Liver (tissue), 9 donors: Measurements from ENCODE around the gene MYOD1. TPM values are rescaled to one million over a fixed set of nuclear protein-coding genes. Genes with fewer than 3 reads are reported as not detected.

Experiments
- DNase-seq: peaks from one replicate; pipeline ENCODE4 v3.0.0-alpha.2; 2017; ENCODE audit warnings: low spot score
- H3K27ac ChIP-seq, 2 donors: one replicate each; pipeline ENCODE4 v1.7.0; 2013; ENCODE audit warnings: inconsistent platforms in 2 of 2, low read length in 2 of 2, control low read depth in 1 of 2, low read depth in 1 of 2, mild to moderate bottlenecking in 1 of 2
- H3K27me3 ChIP-seq, 4 donors: one replicate each; pipeline versions ENCODE4 v1.6.1 to v1.7.0; 2013; ENCODE audit warnings: low read length in 3 of 4, inconsistent platforms in 1 of 4, mild to moderate bottlenecking in 1 of 4, moderate library complexity in 1 of 4; ENCODE audit not compliant: control insufficient read depth in 4 of 4, insufficient read depth in 4 of 4
- H3K36me3 ChIP-seq, 4 donors: one replicate each; pipeline versions ENCODE4 v1.6.1 to v1.7.0; 2013; ENCODE audit warnings: low read length in 3 of 4, mild to moderate bottlenecking in 3 of 4, low read depth in 1 of 4, moderate library complexity in 1 of 4; ENCODE audit not compliant: control insufficient read depth in 4 of 4, insufficient read depth in 3 of 4
- H3K4me1 ChIP-seq, 4 donors: one replicate each; pipeline versions ENCODE4 v1.6.1 to v1.7.0; 2013; ENCODE audit warnings: low read length in 3 of 4, mild to moderate bottlenecking in 3 of 4, moderate library complexity in 1 of 4; ENCODE audit not compliant: control insufficient read depth in 4 of 4, insufficient read depth in 4 of 4
- H3K4me3 ChIP-seq, 3 donors: one replicate each; pipeline versions ENCODE4 v1.6.1 to v1.7.0; 2013; ENCODE audit warnings: low read length in 3 of 3, control low read depth in 1 of 3, low read depth in 1 of 3, mild to moderate bottlenecking in 1 of 3
- H3K9ac ChIP-seq, 2 donors: one replicate each; pipeline ENCODE4 v1.7.0; 2013; ENCODE audit warnings: low read length in 2 of 2, mild to moderate bottlenecking in 2 of 2, moderate library complexity in 2 of 2, control low read depth in 1 of 2, low read depth in 1 of 2
- H3K9me3 ChIP-seq, 4 donors: one replicate each; pipeline versions ENCODE4 v1.6.1 to v1.7.0; 2013; ENCODE audit warnings: low read length in 3 of 4; ENCODE audit not compliant: control insufficient read depth in 4 of 4
- CTCF ChIP-seq: fragments of 150-350 bp; IDR thresholded peaks from 2 replicates; pipeline ENCODE4 v1.5.1; 2017; ENCODE audit warnings: improper control_type of control experiment, low read depth, low read length; ENCODE audit not compliant: missing input control
- EGR1 ChIP-seq, 2 donors: IDR thresholded peaks; 2 replicates each; pipeline ENCODE4 v1.6.1; 2016 to 2018; ENCODE audit warnings: antibody characterized with exemption in 2 of 2, low read depth in 2 of 2
- FOXA1 ChIP-seq: IDR thresholded peaks from 2 replicates; pipeline ENCODE4 v1.6.1; 2016; ENCODE audit warnings: antibody characterized with exemption
- FOXA2 ChIP-seq: IDR thresholded peaks from 2 replicates; pipeline ENCODE4 v1.6.1; 2016; ENCODE audit warnings: antibody characterized with exemption
- GABPA ChIP-seq, 2 donors: IDR thresholded peaks in 1 of 2; conservative IDR thresholded peaks in 1 of 2; 2 replicates each; pipeline ENCODE4 v1.6.1; 2016; ENCODE audit warnings: antibody characterized with exemption in 2 of 2, mild to moderate bottlenecking in 1 of 2, moderate library complexity in 1 of 2
- HNF4A ChIP-seq, 2 donors: conservative IDR thresholded peaks; 2 replicates each; pipeline ENCODE4 v1.6.1; 2016; ENCODE audit warnings: antibody characterized with exemption in 2 of 2, mild to moderate bottlenecking in 2 of 2
- HNF4G ChIP-seq: IDR thresholded peaks from 2 replicates; pipeline ENCODE4 v1.6.1; 2016; ENCODE audit warnings: antibody characterized with exemption
- JUND ChIP-seq, 2 donors: IDR thresholded peaks; 2 replicates each; pipeline ENCODE4 v1.6.1; 2016; ENCODE audit warnings: antibody characterized with exemption in 2 of 2
- MAX ChIP-seq: IDR thresholded peaks from 2 replicates; pipeline ENCODE4 v1.6.1; 2016; ENCODE audit warnings: antibody characterized with exemption
- NR2F2 ChIP-seq: IDR thresholded peaks from 2 replicates; pipeline ENCODE4 v1.6.1; 2016; ENCODE audit warnings: antibody characterized with exemption
- RAD21 ChIP-seq, 2 donors: IDR thresholded peaks; 2 replicates each; pipeline ENCODE4 v1.6.1; 2016; ENCODE audit warnings: antibody characterized with exemption in 2 of 2, mild to moderate bottlenecking in 2 of 2
- RXRA ChIP-seq, 2 donors: IDR thresholded peaks; 2 replicates each; pipeline ENCODE4 v1.6.1; 2017 to 2018; ENCODE audit warnings: antibody characterized with exemption in 2 of 2, mild to moderate bottlenecking in 1 of 2
- SP1 ChIP-seq: IDR thresholded peaks from 2 replicates; pipeline ENCODE4 v1.6.1; 2018; ENCODE audit warnings: antibody characterized with exemption, mild to moderate bottlenecking
- TAF1 ChIP-seq: conservative IDR thresholded peaks from 2 replicates; pipeline ENCODE4 v1.6.1; 2016; ENCODE audit warnings: antibody characterized with exemption, mild to moderate bottlenecking
- YY1 ChIP-seq: IDR thresholded peaks from 2 replicates; pipeline ENCODE4 v1.6.1; 2016; ENCODE audit warnings: antibody characterized with exemption, mild to moderate bottlenecking
- ZBTB33 ChIP-seq: IDR thresholded peaks from 2 replicates; pipeline ENCODE4 v1.6.1; 2016; ENCODE audit warnings: antibody characterized with exemption
- WGBS: extraction: QIAGEN DNeasy Blood & Tissue Kit; methylation state at CpG from one replicate; pipeline ENCODE4 v1.1.7; 2013; 5-methylcytosine and 5-hydroxymethylcytosine counted together
- polyA plus RNA-seq, 2 donors: library from polyadenylated mRNA; stranded (reverse) in 1 of 2; unstranded in 1 of 2; fragments of 200-250 nt in 1 of 2; fragments of >200 nt in 1 of 2; fragmentation: Nextera tagmentation in 1 of 2; extraction: Ambion mirVana in 1 of 2; gene quantifications; one replicate each; pipeline versions ENCODE4 v1.2.1 to v1.2.3, GENCODE V29; 2013 to 2015
- total RNA-seq, 2 donors: library from RNA; depleted of rRNA; stranded (reverse); fragments of >200 nt; gene quantifications; one replicate each; pipeline ENCODE4 v1.2.3, GENCODE V29; 2014
- TF ChIP-seq, protein P1 (sequence below): IDR thresholded peaks from 2 replicates; pipeline ENCODE4 v1.6.1; 2016; ENCODE audit warnings: antibody characterized with exemption, mild to moderate bottlenecking
- TF ChIP-seq, protein P2 (sequence below): IDR thresholded peaks from 2 replicates; pipeline ENCODE4 v1.6.1; 2016; ENCODE audit warnings: antibody characterized with exemption
- donor health status: healthy.
- donor health status: healthy.
- donor health status: healthy.
- donor health status: healthy.
- donor health status: healthy.

The MYOD1 gene
- total and polyA plus RNA-seq, 4 donors: not detected

GRCh38 chr11:17760102-17761029 lies 41.0 kb downstream of the MYOD1 start:
- Histone ChIP-seq H3K9me3 (no peaks in the 10 kb centered on the region), H3K9ac (no peak overlapping the region), H3K4me1 (peaks cover 0 to 4% (median 0%) of the 10 kb centered on the region in 4 donors), H3K36me3 (no peaks in the 10 kb centered on the region), H3K27me3 (no peaks in the 10 kb centered on the region), H3K27ac (no peak overlapping the region), H3K4me3 (no peak overlapping the region)
- TF ChIP-seq RAD21 (IDR thresholded peaks at IDR 0.05): peak; percentile 97 to 99
- TF ChIP-seq HNF4A (conservative IDR thresholded peaks at IDR 0.05): peak in 1 of 2 donors; percentile 47
- no peak for TF ChIP-seq SP1
- TF ChIP-seq CTCF: peak; percentile 84
- TF ChIP-seq, protein P1, sequence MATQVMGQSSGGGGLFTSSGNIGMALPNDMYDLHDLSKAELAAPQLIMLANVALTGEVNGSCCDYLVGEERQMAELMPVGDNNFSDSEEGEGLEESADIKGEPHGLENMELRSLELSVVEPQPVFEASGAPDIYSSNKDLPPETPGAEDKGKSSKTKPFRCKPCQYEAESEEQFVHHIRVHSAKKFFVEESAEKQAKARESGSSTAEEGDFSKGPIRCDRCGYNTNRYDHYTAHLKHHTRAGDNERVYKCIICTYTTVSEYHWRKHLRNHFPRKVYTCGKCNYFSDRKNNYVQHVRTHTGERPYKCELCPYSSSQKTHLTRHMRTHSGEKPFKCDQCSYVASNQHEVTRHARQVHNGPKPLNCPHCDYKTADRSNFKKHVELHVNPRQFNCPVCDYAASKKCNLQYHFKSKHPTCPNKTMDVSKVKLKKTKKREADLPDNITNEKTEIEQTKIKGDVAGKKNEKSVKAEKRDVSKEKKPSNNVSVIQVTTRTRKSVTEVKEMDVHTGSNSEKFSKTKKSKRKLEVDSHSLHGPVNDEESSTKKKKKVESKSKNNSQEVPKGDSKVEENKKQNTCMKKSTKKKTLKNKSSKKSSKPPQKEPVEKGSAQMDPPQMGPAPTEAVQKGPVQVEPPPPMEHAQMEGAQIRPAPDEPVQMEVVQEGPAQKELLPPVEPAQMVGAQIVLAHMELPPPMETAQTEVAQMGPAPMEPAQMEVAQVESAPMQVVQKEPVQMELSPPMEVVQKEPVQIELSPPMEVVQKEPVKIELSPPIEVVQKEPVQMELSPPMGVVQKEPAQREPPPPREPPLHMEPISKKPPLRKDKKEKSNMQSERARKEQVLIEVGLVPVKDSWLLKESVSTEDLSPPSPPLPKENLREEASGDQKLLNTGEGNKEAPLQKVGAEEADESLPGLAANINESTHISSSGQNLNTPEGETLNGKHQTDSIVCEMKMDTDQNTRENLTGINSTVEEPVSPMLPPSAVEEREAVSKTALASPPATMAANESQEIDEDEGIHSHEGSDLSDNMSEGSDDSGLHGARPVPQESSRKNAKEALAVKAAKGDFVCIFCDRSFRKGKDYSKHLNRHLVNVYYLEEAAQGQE: no peak
- no peak for TF ChIP-seq FOXA1
- TF ChIP-seq RXRA (IDR thresholded peaks at IDR 0.05): peak in 1 of 2 donors; percentile 21
- DNase-seq: peak; percentile 63
- 57% methylated on average over 23 of the region's 23 CpGs for WGBS

GRCh38 chr11:17762309-17762974 lies 43.1 kb downstream of the MYOD1 start:
- Histone ChIP-seq H3K9me3 (no peaks in the 10 kb centered on the region), H3K27ac (no peak overlapping the region), H3K4me3 (no peak overlapping the region), H3K27me3 (no peaks in the 10 kb centered on the region), H3K36me3 (no peaks in the 10 kb centered on the region), H3K4me1 (peaks cover 0 to 4% (median 0%) of the 10 kb centered on the region in 4 donors), H3K9ac (no peak overlapping the region)
- DNase-seq: no peak
- WGBS: 94% methylated on average over 17 of the region's 17 CpGs
- TF ChIP-seq RXRA (IDR thresholded peaks at IDR 0.05) (no peak), CTCF (no peak), TAF1 (no peak), SP1 (no peak), EGR1 (IDR thresholded peaks at IDR 0.05; ENCODE audit: low read depth in 2 of 2) (no peak), JUND (IDR thresholded peaks at IDR 0.05) (no peak), HNF4G (no peak), NR2F2 (no peak), GABPA (IDR thresholded peaks at IDR 0.05 in 1 of 2, conservative IDR thresholded peaks at IDR 0.05 in 1 of 2) (no peak), MAX (no peak), ZBTB33 (no peak), YY1 (no peak), HNF4A (conservative IDR thresholded peaks at IDR 0.05) (no peak), RAD21 (IDR thresholded peaks at IDR 0.05) (no peak), FOXA2 (no peak), FOXA1 (no peak)
- TF ChIP-seq, protein P2, sequence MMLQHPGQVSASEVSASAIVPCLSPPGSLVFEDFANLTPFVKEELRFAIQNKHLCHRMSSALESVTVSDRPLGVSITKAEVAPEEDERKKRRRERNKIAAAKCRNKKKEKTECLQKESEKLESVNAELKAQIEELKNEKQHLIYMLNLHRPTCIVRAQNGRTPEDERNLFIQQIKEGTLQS: no peak
